Urinary bladder (tissue), 4 donors: Measurements from ENCODE around the gene NAGS. TPM values are rescaled to one million over a fixed set of nuclear protein-coding genes. Genes with fewer than 3 reads are reported as not detected.

ENCODE experiments used
- DNase-seq: peaks from one replicate; pipeline ENCODE4 v3.0.0-alpha.2; 2015; ENCODE audit errors: extremely low spot score
- H3K27ac ChIP-seq: one replicate; pipeline ENCODE4 v1.5.1; 2013; ENCODE audit warnings: low read depth, mild to moderate bottlenecking, moderate library complexity
- H3K36me3 ChIP-seq: one replicate; pipeline ENCODE4 v1.6.1; 2013; ENCODE audit warnings: mild to moderate bottlenecking, moderate library complexity; ENCODE audit not compliant: insufficient read depth
- H3K4me1 ChIP-seq: one replicate; pipeline ENCODE4 v1.6.1; 2013; ENCODE audit warnings: mild to moderate bottlenecking, moderate library complexity; ENCODE audit not compliant: insufficient read depth
- H3K4me3 ChIP-seq: one replicate; pipeline ENCODE4 v1.5.1; 2013; ENCODE audit warnings: low read depth, low read length
- WGBS: extraction: QIAGEN DNeasy Blood & Tissue Kit; methylation state at CpG from one replicate; pipeline ENCODE4 v1.1.7; 2013; 5-methylcytosine and 5-hydroxymethylcytosine counted together
- polyA plus RNA-seq: library from polyadenylated mRNA; stranded (reverse); fragments of 200-250 nt; gene quantifications from one replicate; pipeline ENCODE4 v1.2.3, GENCODE V29; 2013
- small RNA-seq: library from RNA; depleted of rRNA; stranded (forward); fragments of <200 nt; gene quantifications from one replicate; pipeline ENCODE3, GENCODE V24; 2014
- total RNA-seq: library from RNA; depleted of rRNA; stranded (reverse); fragments of >200 nt; gene quantifications from one replicate; pipeline ENCODE4 v1.2.3, GENCODE V29; 2014
- donor health status: healthy with polysubstance abuse.
- donor health status: healthy.

The NAGS gene
- total and polyA plus RNA-seq, 2 donors, result 0.90 to 2.1 TPM

DNA sequence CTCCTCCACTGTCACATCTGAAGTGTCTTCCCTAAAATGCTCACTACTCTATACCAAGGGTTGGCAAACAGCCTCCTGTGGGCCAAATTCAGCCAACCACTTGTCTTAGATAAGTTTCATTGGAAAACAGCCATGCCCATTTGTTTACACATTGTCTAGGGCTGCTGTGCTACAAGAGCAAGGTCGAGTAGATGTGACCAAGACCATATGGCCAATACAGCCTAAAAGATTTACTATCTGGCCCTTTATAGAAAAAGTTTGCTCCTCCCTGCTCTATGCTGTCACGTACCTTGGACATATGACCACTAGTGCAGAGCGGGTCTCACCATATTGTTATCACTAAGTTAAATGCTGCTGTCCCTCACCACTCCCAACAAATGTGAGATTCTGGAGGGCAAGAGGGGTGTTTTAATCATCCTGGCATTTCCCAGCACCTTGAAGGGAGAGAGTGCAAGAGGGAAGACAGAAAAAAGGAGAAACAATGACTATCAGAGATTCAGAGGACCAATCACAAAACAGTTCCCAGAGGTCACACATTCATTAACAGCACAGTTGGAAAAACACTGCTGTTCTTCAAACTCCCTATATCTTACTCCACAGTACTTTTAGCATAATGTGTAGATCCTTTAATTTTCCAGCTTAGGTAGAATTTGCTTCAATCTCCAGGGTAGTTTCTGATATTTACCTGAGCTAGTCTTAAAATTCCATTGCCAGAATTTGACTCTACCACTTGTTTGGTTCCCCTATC lies 48.9 kb downstream of the NAGS start:
- Histone ChIP-seq H3K4me1 (no peaks in the 10 kb centered on the region), H3K27ac (no peak overlapping the region), H3K36me3 (peaks cover 3% of the 10 kb centered on the region), H3K4me3 (no peak overlapping the region)
- DNase-seq, result no peak
- WGBS, result 34% methylated on average over 3 of the region's 3 CpGs

Small RNA genes lying within 50 kb of the gene (small RNA-seq; reads per million reads assigned to genes)
- not detected for gene RF00012

Other genes starting within 250 kb of the NAGS start
- 0.21 TPM for gene SOST, start 245.8 kb upstream of the NAGS start, total RNA-seq
- gene SOST, start 245.8 kb upstream of the NAGS start, polyA plus RNA-seq, result not detected
- 44.5 TPM for gene DUSP3, start 225.6 kb upstream of the NAGS start, total RNA-seq
- 73.9 TPM for gene DUSP3, start 225.6 kb upstream of the NAGS start, polyA plus RNA-seq
- gene CFAP97D1, start 224.2 kb upstream of the NAGS start, total RNA-seq, result not detected
- 0.05 TPM for gene CFAP97D1, start 224.2 kb upstream of the NAGS start, polyA plus RNA-seq
- gene MPP3, start 171.5 kb upstream of the NAGS start, total RNA-seq, result 12.1 TPM
- gene MPP3, start 171.5 kb upstream of the NAGS start, polyA plus RNA-seq, result 5.4 TPM
- gene CD300LG, start 157.4 kb upstream of the NAGS start, total RNA-seq, result 0.58 TPM
- gene CD300LG, start 157.4 kb upstream of the NAGS start, polyA plus RNA-seq, result 3.4 TPM
- 3.7 TPM for gene MPP2, start 97.1 kb upstream of the NAGS start, total RNA-seq
- 14.9 TPM for gene MPP2, start 97.1 kb upstream of the NAGS start, polyA plus RNA-seq
- not detected for gene PPY, start 62.1 kb upstream of the NAGS start, total RNA-seq
- not detected for gene PPY, start 62.1 kb upstream of the NAGS start, polyA plus RNA-seq
- gene PYY, start 50.7 kb upstream of the NAGS start, total RNA-seq, result not detected
- not detected for gene PYY, start 50.7 kb upstream of the NAGS start, polyA plus RNA-seq
- 39.0 TPM for gene TMEM101, start 10.3 kb downstream of the NAGS start, total RNA-seq
- 39.7 TPM for gene TMEM101, start 10.3 kb downstream of the NAGS start, polyA plus RNA-seq
- 17.2 TPM for gene LSM12, start 62.0 kb downstream of the NAGS start, total RNA-seq
- gene LSM12, start 62.0 kb downstream of the NAGS start, polyA plus RNA-seq, result 20.9 TPM
- gene G6PC3, start 66.1 kb downstream of the NAGS start, total RNA-seq, result 10.5 TPM
- 86.1 TPM for gene G6PC3, start 66.1 kb downstream of the NAGS start, polyA plus RNA-seq
- 26.9 TPM for gene HDAC5, start 119.0 kb downstream of the NAGS start, total RNA-seq
- gene HDAC5, start 119.0 kb downstream of the NAGS start, polyA plus RNA-seq, result 43.3 TPM
- gene HROB, start 137.3 kb downstream of the NAGS start, total RNA-seq, result 1.5 TPM
- 0.87 TPM for gene HROB, start 137.3 kb downstream of the NAGS start, polyA plus RNA-seq
- 0.69 TPM for gene ASB16, start 166.1 kb downstream of the NAGS start, total RNA-seq
- gene ASB16, start 166.1 kb downstream of the NAGS start, polyA plus RNA-seq, result 1.2 TPM
- gene TMUB2, start 182.3 kb downstream of the NAGS start, total RNA-seq, result 20.2 TPM
- 48.7 TPM for gene TMUB2, start 182.3 kb downstream of the NAGS start, polyA plus RNA-seq
- gene ATXN7L3, start 195.3 kb downstream of the NAGS start, total RNA-seq, result 20.0 TPM
- gene ATXN7L3, start 195.3 kb downstream of the NAGS start, polyA plus RNA-seq, result 47.4 TPM
- 54.4 TPM for gene UBTF, start 215.1 kb downstream of the NAGS start, total RNA-seq
- 76.9 TPM for gene UBTF, start 215.1 kb downstream of the NAGS start, polyA plus RNA-seq